Activated naive CD8-positive, alpha-beta T cell treated with anti-CD3 and anti-CD28 coated beads for 36 hours (primary cell): ENCODE data around the gene UGP2. TPM values are rescaled to one million over a fixed set of nuclear protein-coding genes. Genes with fewer than 3 reads are reported as not detected.
"Not testable (repeated sequence)": the region's sequence is repeated elsewhere in the genome, so short reads cannot be mapped to it uniquely, and the experiment has no call there.

ENCODE experiments used
- DNase-seq: peaks from one replicate; pipeline ENCODE4 v3.0.0; 2021
- H3K27ac Mint-ChIP-seq: one replicate; pipeline ENCODE4 v1.8.0; 2022; ENCODE audit warnings: mild to moderate bottlenecking, moderate library complexity, mixed read lengths
- H3K27me3 Mint-ChIP-seq: one replicate; pipeline ENCODE4 v1.8.0; 2022; ENCODE audit warnings: mild to moderate bottlenecking, mixed read lengths
- H3K36me3 Mint-ChIP-seq: one replicate; pipeline ENCODE4 v1.8.0; 2021; ENCODE audit warnings: mild to moderate bottlenecking, mixed read lengths
- H3K4me1 Mint-ChIP-seq: one replicate; pipeline ENCODE4 v1.8.0; 2021; ENCODE audit warnings: mixed read lengths
- H3K4me3 Mint-ChIP-seq: one replicate; pipeline ENCODE4 v1.8.0; 2022; ENCODE audit warnings: mild to moderate bottlenecking, moderate library complexity, mixed read lengths
- H3K9me3 Mint-ChIP-seq: one replicate; pipeline ENCODE4 v1.8.0; 2022; ENCODE audit warnings: mixed read lengths
- total RNA-seq, 2 experiments: library from RNA; stranded (reverse); gene quantifications; one replicate each; pipeline ENCODE4 v1.2.3, GENCODE V29; 2021

The UGP2 gene
- total RNA-seq, 2 experiments from 2014 or later = 70.0 to 71.5 TPM

DNA sequence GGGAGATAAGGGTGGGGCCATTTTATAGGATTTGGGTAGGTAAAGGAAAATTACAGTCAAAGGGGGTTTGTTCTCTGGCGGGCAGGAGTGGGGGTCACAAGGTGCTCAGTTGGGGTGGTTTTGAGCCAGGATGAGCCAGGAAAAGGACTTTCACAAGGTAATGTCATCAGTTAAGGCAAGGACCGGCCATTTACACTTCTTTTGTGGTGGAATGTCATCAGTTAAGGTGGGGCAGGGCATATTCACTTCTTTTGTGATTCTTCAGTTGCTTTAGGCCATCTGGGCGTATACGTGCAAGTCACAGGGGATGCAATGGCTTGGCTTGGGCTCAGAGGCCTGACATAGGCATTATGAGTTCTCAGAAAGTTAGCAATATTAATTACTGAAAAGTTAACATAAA lies 5.9 kb downstream of the UGP2 start:
- Mint-ChIP-seq H3K36me3 (peaks cover 51% of the 10 kb centered on the region), H3K9me3 (peaks cover 11% of the 10 kb centered on the region), H3K4me1 (peaks cover 57% of the 10 kb centered on the region)
- H3K27me3 Mint-ChIP-seq, H3K27ac Mint-ChIP-seq, H3K4me3 Mint-ChIP-seq, DNase-seq: not testable (repeated sequence)

DNA sequence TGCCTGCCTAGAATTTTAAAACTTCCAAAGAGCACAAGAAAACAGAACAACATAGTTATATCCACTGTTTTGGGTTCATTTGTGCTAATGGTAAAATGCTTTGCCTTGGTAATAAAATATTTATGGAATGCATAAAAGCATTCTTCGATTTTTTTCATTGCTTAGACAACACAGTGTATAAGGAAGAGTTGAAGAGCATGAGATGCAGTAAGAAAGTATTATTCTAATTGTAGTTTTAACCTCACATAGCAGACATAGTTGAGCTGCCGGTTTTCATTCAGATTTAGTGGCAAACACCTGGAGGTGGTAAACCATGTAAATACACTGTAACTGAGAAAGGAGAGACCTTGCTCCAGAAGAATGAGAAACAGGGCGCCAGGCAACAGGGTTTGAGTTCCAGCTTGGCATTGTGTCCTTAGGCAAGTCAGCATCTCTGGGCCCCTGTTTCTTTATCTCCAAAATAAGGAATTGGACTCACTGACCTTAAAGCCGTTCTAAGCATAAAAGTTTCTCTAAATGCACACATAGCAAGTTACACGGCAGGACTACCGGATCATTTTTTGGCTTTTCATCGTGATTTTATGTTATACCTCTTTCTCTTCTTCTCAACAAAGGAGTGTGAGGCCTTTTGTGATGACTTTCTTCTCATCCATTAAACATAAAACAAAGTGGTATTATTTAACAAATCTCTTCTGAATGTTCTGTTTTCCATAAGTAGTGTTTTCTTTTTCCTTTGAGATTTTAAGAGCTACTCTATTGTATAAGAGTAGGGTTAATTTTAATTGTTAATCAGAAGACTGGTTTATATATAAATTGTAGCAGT lies 7.9 kb downstream of the UGP2 start:
- Mint-ChIP-seq H3K27me3 (no peaks in the 10 kb centered on the region), H3K27ac (peak overlapping the region; percentile 35), H3K9me3 (peaks cover 11% of the 10 kb centered on the region), H3K36me3 (peaks cover 54% of the 10 kb centered on the region), H3K4me1 (peaks cover 55% of the 10 kb centered on the region), H3K4me3 (no peak overlapping the region)
- no peak for DNase-seq

DNA sequence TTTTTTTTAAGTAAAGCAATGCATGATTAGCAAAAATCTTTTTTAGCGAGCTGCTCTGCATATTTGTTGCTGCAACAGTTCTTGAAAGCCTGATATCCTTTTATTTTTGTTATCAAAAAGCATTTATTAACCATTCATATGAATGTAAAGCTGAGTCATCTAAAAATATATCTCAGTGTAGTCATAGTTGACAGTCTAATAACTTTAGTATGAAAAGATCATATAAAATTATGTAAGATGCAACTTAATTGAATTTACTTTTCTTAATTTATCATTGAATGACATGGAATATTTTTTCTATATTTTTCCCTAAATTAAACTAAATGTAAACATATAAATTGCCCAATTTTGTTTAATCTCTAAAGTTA lies 8.5 kb downstream of the UGP2 start:
- peaks cover 53% of the 10 kb centered on the region for H3K4me1 Mint-ChIP-seq

DNA sequence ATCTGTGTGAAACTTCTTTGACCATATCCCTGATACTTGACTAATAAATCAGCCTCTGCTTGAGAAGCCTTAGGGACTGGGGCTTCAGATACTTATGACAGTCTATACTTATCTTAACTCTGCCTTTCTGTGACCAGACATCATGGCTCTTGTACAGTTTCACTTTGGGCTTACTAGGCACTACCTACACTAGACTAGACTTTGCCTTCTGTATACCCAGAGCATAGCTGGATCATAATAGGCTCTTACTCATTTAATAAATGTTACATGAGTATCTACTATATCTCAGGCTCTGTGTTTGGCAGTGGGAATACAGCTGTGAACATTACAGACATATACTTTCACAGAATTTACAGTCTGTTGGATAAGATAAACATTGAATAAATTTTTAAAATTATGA lies 9.0 kb downstream of the UGP2 start:
- Mint-ChIP-seq H3K9me3 (peaks cover 11% of the 10 kb centered on the region), H3K4me3 (no peak overlapping the region), H3K4me1 (peaks cover 51% of the 10 kb centered on the region), H3K36me3 (peaks cover 46% of the 10 kb centered on the region), H3K27me3 (no peaks in the 10 kb centered on the region), H3K27ac (no peak overlapping the region)
- no peak for DNase-seq

More for the DNA sequence above, 8.5 kb downstream of the UGP2 start:
- no peak for DNase-seq
- H3K9me3 Mint-ChIP-seq = peaks cover 11% of the 10 kb centered on the region
- H3K4me3 Mint-ChIP-seq = no peak overlapping the region
- H3K27ac Mint-ChIP-seq = no peak overlapping the region
- H3K27me3 Mint-ChIP-seq = no peaks in the 10 kb centered on the region
- H3K36me3 Mint-ChIP-seq = peaks cover 50% of the 10 kb centered on the region

DNA sequence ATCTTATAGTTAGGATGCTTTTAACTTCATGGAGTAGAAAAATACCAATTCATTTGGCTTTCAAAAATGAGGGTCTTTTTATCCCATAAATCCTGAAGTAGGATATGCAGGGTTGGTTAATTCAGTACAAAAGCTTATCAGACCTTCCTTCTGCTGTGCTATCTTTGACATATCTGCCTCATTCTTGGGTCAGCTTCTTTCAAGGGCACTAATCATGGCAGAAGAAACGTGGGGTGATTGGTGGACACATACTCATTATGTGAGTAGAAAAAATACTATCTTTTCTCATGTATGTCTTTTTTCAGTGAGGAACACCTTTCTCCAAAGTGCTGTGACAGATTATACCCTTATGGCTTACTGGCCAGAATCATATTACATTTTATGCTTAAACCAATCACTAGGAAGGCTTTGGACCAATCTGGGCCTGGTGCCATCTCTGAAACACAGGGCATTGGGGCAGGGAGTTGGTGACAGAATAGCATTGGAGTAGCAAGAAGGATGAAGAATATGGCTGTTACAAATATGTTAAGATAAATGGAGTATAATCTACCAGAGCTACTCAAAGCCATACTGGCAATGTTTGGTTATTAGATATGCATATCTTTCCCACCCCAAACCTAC lies 10.1 kb downstream of the UGP2 start:
- no peak overlapping the region for H3K4me3 Mint-ChIP-seq
- peaks cover 54% of the 10 kb centered on the region for H3K4me1 Mint-ChIP-seq
- no peak for DNase-seq
- H3K27me3 Mint-ChIP-seq = no peaks in the 10 kb centered on the region
- peaks cover 11% of the 10 kb centered on the region for H3K9me3 Mint-ChIP-seq
- peaks cover 48% of the 10 kb centered on the region for H3K36me3 Mint-ChIP-seq
- no peak overlapping the region for H3K27ac Mint-ChIP-seq

DNA sequence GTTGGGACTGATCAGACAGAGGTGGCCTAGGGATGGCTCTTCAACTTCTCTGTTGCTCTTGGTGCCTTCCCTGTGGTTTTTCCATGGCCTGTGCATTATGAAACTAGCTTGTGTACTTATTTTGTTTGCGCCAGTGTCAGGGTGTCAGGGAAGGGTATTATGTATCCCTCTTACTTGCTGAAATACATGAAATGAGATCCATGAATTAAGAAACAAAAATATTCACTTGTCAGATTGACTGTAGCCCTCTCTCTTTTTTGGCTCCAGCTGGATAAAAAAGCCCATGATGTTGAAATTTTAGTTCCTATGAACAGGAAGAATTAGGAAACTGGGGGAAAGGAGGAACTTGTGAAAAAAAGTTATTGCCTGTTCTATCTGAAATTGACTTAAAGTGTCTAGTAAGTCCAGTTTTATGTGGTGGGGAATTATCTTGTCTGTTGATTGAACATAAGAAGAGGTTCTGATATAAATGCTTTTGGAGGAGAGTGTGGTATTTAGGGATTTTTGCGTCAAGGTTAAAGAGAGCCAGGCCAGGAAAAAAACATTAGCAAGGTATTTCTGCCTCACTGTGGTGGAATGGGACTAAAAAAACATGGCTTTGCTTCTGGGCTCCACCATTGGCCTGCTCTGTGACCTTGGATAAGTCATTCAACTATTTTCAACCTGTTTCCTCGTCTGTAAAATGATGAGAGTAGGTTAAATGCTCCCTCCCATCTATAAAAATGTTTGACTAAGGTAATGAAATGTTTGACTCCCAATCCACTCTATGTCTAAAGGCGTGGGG lies 12.0 kb downstream of the UGP2 start:
- no peaks in the 10 kb centered on the region for H3K27me3 Mint-ChIP-seq
- no peak for DNase-seq
- H3K4me3 Mint-ChIP-seq = no peak overlapping the region
- peaks cover 48% of the 10 kb centered on the region for H3K4me1 Mint-ChIP-seq
- H3K27ac Mint-ChIP-seq = peak overlapping the region; percentile 13
- H3K36me3 Mint-ChIP-seq = peaks cover 37% of the 10 kb centered on the region
- H3K9me3 Mint-ChIP-seq = peaks cover 2% of the 10 kb centered on the region

DNA sequence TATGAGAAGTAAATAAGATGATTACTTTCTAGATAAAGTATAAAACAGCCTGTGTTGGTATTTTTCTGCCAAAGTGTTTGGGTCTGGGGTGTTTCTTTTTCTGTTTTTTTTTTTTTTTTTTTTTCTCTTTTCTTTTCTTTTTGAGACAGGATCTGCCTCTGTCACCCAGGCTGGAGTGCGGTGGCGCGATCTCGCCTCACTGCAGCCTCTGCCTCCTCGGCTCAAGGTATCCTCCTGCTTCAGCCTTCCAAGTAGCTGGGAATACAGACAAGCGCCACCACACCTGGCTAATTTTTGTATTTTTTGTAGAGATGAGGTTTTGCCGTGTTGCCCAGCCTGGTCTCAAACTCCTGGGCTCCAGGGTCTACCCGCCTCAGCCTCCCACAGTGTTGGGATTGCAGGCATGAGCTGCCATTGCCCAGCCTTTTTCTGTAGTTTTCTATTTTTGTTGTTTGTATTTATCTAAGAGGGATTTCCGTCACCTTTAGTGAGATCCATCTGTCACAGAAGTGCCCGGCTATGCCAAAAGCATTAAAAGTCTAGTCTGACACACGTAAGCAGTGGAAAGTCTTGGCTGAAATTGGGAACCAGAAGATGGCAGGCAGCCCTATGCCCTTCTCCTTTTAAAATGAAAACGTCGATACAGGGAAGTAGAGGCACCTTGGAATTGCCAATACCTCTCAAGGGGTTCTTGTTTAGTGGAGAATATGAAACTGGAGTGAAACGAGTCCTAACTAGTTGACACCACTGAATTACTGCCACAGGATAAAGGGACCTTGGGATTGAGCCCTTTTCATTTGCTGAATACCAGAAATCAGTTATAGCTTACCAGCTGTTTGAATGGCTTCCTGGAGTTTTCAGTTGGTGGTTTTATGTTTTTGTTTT lies 14.0 kb downstream of the UGP2 start:
- peaks cover 40% of the 10 kb centered on the region for H3K36me3 Mint-ChIP-seq
- H3K4me1 Mint-ChIP-seq = peaks cover 40% of the 10 kb centered on the region
- peak overlapping the region; percentile 78 for H3K27ac Mint-ChIP-seq
- peak overlapping the region; percentile 47 for H3K4me3 Mint-ChIP-seq
- DNase-seq = no peak
- H3K27me3 Mint-ChIP-seq = no peaks in the 10 kb centered on the region
- H3K9me3 Mint-ChIP-seq = peaks cover 2% of the 10 kb centered on the region

DNA sequence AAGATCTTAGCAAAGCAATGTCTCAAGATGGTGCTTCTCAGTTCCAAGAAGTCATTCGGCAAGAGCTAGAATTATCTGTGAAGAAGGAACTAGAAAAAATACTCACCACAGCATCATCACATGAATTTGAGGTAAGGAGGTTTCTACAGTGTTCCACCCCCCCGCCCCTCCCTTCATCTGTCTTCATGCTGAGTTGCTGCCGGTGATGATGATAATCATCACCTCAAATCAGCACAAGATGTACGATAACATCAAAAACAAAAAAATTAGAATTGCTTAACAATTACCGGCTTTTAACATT lies 14.6 kb downstream of the UGP2 start:
- peak overlapping the region; percentile 47 for H3K4me3 Mint-ChIP-seq
- no peak for DNase-seq

DNA sequence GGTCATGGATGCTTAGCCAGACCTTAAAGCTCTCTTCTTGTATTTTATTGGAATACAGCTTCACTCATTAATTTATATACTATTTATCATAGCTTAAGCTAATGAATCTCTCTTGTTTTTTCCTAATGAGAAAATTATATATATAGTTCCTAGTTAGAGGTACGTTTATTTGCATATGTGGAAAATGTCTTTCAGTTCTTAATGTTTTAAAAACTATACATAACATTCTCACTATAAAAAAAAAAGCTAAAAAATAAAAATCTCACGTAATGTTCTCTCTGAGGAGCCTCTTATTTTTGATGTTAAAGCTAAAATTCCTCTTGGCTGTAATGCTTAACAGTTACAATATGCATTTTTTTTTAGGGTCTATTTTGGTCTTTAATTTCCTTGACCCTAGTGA lies 16.6 kb downstream of the UGP2 start:
- no peaks in the 10 kb centered on the region for H3K9me3 Mint-ChIP-seq
- DNase-seq = no peak
- H3K27ac Mint-ChIP-seq = no peak overlapping the region
- no peaks in the 10 kb centered on the region for H3K27me3 Mint-ChIP-seq
- no peak overlapping the region for H3K4me3 Mint-ChIP-seq
- peaks cover 46% of the 10 kb centered on the region for H3K4me1 Mint-ChIP-seq
- peaks cover 33% of the 10 kb centered on the region for H3K36me3 Mint-ChIP-seq

More for the DNA sequence above, 14.6 kb downstream of the UGP2 start:
- Mint-ChIP-seq H3K4me1 (peaks cover 42% of the 10 kb centered on the region), H3K9me3 (peaks cover 2% of the 10 kb centered on the region), H3K27ac (peak overlapping the region; percentile 78), H3K27me3 (no peaks in the 10 kb centered on the region), H3K36me3 (peaks cover 38% of the 10 kb centered on the region)

DNA sequence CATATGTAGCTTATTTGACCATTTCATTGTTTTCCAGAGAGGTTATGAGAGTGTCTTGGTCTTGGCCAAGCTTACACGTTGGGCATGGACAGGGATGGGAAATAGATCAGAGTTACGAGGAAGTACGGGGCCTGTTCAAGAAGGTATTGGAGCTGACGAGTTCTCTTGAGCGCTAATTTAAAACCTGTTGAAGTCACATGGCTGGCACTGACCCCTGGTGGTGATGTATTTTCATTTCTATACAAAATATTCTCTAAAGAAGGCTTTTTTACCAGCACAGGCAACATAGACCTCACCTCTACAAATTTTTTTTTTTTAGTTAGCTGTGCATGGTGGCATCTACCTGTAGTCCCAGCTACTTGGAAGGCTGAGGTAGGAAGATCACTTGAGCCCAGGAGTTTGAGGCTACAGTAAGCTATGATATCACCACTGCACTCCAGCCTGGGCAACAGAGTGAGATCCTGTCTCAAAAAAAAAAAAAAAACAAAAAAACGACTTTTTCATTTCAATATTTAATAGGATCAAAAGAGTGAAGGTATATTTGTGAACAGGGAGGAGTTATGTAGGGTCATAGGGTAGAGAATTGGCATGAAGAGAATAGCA lies 19.6 kb downstream of the UGP2 start:
- Mint-ChIP-seq H3K27ac (no peak overlapping the region), H3K27me3 (no peaks in the 10 kb centered on the region), H3K36me3 (peaks cover 29% of the 10 kb centered on the region), H3K4me3 (no peak overlapping the region), H3K9me3 (no peaks in the 10 kb centered on the region), H3K4me1 (peaks cover 33% of the 10 kb centered on the region)
- peak; percentile 21 for DNase-seq

DNA sequence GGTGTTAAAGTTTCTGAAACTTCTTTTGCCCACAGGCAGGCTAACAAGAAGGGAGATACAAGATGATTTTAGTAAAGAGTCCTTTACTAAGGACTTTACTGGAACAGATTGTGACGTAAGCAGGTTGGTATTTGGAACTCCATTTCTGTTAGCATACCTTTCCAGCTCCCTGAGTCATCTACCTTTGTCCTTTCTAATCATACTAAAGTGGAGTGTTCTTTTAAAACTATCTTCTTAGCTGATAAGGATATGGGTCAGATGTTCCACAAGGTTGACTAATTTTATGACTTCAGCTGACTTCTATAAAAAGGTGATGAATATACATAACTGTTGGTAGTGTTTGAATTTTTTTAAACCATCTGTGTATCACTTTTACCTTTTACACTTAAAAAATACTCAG lies 21.1 kb downstream of the UGP2 start:
- peaks cover 27% of the 10 kb centered on the region for H3K36me3 Mint-ChIP-seq

DNA sequence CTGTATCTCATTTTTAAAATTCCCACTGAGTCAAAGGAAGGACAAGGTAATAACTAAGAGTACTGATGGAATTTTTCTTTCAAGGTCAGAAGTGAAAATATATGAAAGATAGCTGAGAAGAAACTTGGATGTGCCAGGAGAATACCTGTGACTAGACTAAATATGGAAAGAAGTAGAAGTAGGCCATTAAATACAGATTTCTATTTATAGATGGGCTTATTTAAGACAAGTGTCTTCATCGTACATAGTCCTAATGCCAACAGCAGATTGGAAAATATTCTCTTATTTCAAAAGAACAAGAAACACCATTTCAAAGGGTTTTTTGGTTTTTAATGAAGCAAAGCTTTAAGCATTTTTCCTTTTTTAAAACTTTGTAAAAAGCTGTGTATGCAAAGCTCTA lies 22.0 kb downstream of the UGP2 start:
- no peaks in the 10 kb centered on the region for H3K9me3 Mint-ChIP-seq
- H3K27ac Mint-ChIP-seq = no peak overlapping the region
- DNase-seq = no peak
- peaks cover 24% of the 10 kb centered on the region for H3K36me3 Mint-ChIP-seq
- H3K27me3 Mint-ChIP-seq = no peaks in the 10 kb centered on the region
- H3K4me3 Mint-ChIP-seq = no peak overlapping the region
- peaks cover 38% of the 10 kb centered on the region for H3K4me1 Mint-ChIP-seq

More for the DNA sequence above, 21.1 kb downstream of the UGP2 start:
- no peak for DNase-seq
- Mint-ChIP-seq H3K4me1 (peaks cover 34% of the 10 kb centered on the region), H3K27ac (peak overlapping the region; percentile 42), H3K9me3 (no peaks in the 10 kb centered on the region), H3K27me3 (no peaks in the 10 kb centered on the region), H3K4me3 (no peak overlapping the region)

DNA sequence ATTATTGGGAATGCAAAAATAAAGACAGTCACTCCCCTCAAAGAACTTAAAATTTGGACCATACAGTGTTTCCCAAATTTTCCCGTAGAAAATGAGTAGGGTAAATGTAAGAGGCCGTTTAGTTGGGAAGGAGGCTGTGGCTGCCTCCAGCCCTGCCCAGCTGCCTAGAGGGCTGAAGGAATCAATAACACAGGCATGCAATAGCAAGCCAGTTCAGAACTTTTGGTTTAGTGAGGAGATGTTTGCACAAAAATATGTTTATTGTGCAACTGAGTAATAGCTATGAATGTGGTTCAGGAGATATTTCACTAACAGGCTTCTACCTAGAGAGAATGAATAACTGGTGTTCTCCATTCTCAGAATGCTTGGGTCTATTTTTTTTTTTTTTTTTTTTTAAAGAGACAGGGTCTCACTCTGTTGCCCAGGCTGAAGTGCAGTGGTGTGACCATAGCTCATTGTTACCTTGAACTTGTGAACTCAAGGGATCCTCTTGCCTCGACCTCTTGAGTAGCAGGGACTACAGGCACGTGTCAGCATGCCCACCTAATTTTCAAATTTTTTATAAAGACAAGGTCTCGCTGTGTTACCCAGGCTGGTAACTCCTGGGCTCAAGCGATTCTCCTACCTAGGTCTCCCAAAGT lies 23.6 kb downstream of the UGP2 start:
- H3K4me3 Mint-ChIP-seq = no peak overlapping the region
- peaks cover 17% of the 10 kb centered on the region for H3K36me3 Mint-ChIP-seq
- peaks cover 36% of the 10 kb centered on the region for H3K4me1 Mint-ChIP-seq
- no peak for DNase-seq
- H3K9me3 Mint-ChIP-seq = no peaks in the 10 kb centered on the region
- H3K27ac Mint-ChIP-seq = peak overlapping the region; percentile 23
- H3K27me3 Mint-ChIP-seq = no peaks in the 10 kb centered on the region
